ENCODE measurements around the gene PDE6C.

- no peak for TF ChIP-seq EZH2 (IDR thresholded peaks at IDR 0.05)
- no peak for TF ChIP-seq POLR2AphosphoS5 (IDR thresholded peaks at IDR 0.05; ENCODE audit: borderline replicate concordance, low read depth, low read length)
Measured at GRCh38 chr10:93630625-93631557, 18.6 kb downstream of the PDE6C start.

All from SK-N-MC (cell line).